Measurements from ENCODE around the gene SERPINA5. TPM values are rescaled to one million over a fixed set of nuclear protein-coding genes. Genes with fewer than 3 reads are reported as not detected.

The SERPINA5 gene
- total RNA-seq, 1 experiment from 2014 or later = 0.49 TPM

DNA sequence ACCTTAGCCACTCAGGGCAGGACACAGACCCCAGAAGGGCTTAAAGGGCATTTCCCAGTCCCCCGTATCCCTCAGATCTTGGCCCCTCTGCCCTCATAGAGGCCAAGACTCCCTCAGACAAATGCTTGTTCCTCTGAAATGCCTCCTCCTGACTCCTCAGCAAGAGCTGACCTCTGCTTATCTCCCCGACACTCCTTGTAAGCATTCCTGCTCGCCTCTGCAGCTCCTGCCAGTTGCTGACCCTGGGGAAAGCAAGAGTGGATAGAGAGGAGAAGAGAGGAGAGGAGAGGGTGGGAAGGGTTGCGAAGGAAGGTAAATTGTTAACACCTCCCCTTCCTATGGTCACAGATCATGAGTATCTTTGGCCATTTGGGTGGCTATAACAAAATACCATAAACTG lies 7.1 kb downstream of the SERPINA5 start:
- in situ Hi-C loops (cut with HindIII; ENCODE audit: low pct_unique_long_range_greater_than_20kb, low sequenced_read_pairs) = no loop called here
- TF ChIP-seq TCF7L2 (IDR thresholded peaks at IDR 0.05; ENCODE audit: low read depth, low read length) (no peak), SIN3A (IDR thresholded peaks at IDR 0.05; ENCODE audit: borderline replicate concordance, insufficient read depth, low read depth, low read length) (no peak), POLR2AphosphoS5 (IDR thresholded peaks at IDR 0.05; ENCODE audit: low read depth, low read length) (no peak)
- TF ChIP-seq, protein P1, sequence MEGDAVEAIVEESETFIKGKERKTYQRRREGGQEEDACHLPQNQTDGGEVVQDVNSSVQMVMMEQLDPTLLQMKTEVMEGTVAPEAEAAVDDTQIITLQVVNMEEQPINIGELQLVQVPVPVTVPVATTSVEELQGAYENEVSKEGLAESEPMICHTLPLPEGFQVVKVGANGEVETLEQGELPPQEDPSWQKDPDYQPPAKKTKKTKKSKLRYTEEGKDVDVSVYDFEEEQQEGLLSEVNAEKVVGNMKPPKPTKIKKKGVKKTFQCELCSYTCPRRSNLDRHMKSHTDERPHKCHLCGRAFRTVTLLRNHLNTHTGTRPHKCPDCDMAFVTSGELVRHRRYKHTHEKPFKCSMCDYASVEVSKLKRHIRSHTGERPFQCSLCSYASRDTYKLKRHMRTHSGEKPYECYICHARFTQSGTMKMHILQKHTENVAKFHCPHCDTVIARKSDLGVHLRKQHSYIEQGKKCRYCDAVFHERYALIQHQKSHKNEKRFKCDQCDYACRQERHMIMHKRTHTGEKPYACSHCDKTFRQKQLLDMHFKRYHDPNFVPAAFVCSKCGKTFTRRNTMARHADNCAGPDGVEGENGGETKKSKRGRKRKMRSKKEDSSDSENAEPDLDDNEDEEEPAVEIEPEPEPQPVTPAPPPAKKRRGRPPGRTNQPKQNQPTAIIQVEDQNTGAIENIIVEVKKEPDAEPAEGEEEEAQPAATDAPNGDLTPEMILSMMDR (IDR thresholded peaks at IDR 0.05) = no peak
- TF ChIP-seq, protein P2, sequence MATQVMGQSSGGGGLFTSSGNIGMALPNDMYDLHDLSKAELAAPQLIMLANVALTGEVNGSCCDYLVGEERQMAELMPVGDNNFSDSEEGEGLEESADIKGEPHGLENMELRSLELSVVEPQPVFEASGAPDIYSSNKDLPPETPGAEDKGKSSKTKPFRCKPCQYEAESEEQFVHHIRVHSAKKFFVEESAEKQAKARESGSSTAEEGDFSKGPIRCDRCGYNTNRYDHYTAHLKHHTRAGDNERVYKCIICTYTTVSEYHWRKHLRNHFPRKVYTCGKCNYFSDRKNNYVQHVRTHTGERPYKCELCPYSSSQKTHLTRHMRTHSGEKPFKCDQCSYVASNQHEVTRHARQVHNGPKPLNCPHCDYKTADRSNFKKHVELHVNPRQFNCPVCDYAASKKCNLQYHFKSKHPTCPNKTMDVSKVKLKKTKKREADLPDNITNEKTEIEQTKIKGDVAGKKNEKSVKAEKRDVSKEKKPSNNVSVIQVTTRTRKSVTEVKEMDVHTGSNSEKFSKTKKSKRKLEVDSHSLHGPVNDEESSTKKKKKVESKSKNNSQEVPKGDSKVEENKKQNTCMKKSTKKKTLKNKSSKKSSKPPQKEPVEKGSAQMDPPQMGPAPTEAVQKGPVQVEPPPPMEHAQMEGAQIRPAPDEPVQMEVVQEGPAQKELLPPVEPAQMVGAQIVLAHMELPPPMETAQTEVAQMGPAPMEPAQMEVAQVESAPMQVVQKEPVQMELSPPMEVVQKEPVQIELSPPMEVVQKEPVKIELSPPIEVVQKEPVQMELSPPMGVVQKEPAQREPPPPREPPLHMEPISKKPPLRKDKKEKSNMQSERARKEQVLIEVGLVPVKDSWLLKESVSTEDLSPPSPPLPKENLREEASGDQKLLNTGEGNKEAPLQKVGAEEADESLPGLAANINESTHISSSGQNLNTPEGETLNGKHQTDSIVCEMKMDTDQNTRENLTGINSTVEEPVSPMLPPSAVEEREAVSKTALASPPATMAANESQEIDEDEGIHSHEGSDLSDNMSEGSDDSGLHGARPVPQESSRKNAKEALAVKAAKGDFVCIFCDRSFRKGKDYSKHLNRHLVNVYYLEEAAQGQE (IDR thresholded peaks at IDR 0.05; ENCODE audit: insufficient read depth in 1 of 2, low read depth in 2 of 2, low read length in 1 of 2) = no peak
- ATAC-seq = no peak
- no peaks in the 10 kb centered on the region for H3K36me3 ChIP-seq (ENCODE audit: control insufficient read depth, insufficient read depth, low read length)
- POLR2A ChIA-PET = no interaction called here
- no peaks in the 10 kb centered on the region for H3K9me3 ChIP-seq (ENCODE audit: control insufficient read depth, insufficient read depth, low read depth, low read length)
- CTCF ChIA-PET = no interaction called here
- intact Hi-C loops (cut with micrococcal nuclease; ENCODE audit: unreplicated experiment) = no loop called here
- no peaks in the 10 kb centered on the region for H3K4me1 ChIP-seq (ENCODE audit: control insufficient read depth, insufficient read depth, low read length)
- no TSS peak for BruUV-seq (replicated peaks)
- H3K27me3 ChIP-seq (ENCODE audit: control insufficient read depth, insufficient read depth, low read length) = no peaks in the 10 kb centered on the region
- H3K4me3 ChIP-seq (ENCODE audit: low read depth in 2 of 2, low read length in 2 of 2) = no peak overlapping the region
- no peak overlapping the region for H3K27ac ChIP-seq (ENCODE audit: low read length)
- DNase-seq (ENCODE audit: low read depth, low spot score) = no peak

DNA sequence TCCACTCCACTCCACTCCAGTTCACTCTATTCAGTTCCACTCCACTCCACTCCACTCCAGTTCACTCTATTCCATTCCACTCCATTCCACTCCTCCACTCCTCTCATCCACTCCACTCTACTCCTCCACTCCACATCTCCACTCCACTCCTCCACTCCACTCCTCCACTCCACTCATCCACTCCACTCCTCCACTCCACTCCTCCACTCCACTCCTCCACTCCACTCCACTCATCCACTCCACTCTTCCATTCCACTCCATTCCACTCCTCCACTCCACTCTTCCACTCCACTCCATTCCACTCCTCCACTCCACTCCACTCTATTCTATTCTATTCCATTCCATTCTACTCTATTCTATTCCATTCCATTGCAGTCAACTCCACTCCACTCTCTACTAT lies 9.8 kb downstream of the SERPINA5 start:
- no peaks in the 10 kb centered on the region for H3K9me3 ChIP-seq (ENCODE audit: control insufficient read depth, insufficient read depth, low read depth, low read length)
- intact Hi-C loops (cut with micrococcal nuclease; ENCODE audit: unreplicated experiment) = no loop called here
- H3K27ac ChIP-seq (ENCODE audit: low read length) = no peak overlapping the region
- in situ Hi-C loops (cut with HindIII; ENCODE audit: low pct_unique_long_range_greater_than_20kb, low sequenced_read_pairs) = no loop called here
- H3K4me1 ChIP-seq (ENCODE audit: control insufficient read depth, insufficient read depth, low read length) = no peaks in the 10 kb centered on the region
- TF ChIP-seq, protein P1 (IDR thresholded peaks at IDR 0.05) = no peak
- no peak for TF ChIP-seq POLR2AphosphoS5 (IDR thresholded peaks at IDR 0.05; ENCODE audit: low read depth, low read length)
- TF ChIP-seq, protein P2 (IDR thresholded peaks at IDR 0.05; ENCODE audit: insufficient read depth in 1 of 2, low read depth in 2 of 2, low read length in 1 of 2) = no peak
- TF ChIP-seq TCF7L2 (IDR thresholded peaks at IDR 0.05; ENCODE audit: low read depth, low read length) = no peak
- no peak for TF ChIP-seq SIN3A (IDR thresholded peaks at IDR 0.05; ENCODE audit: borderline replicate concordance, insufficient read depth, low read depth, low read length)
- CTCF ChIA-PET = interaction anchor here (0.9 kb wide), 1 partner anchor 157 kb away, joined by 5 read pairs; no protein-coding TSS in a partner anchor
- H3K4me3 ChIP-seq (ENCODE audit: low read depth in 2 of 2, low read length in 2 of 2) = no peak overlapping the region
- ATAC-seq (no peak), DNase-seq (ENCODE audit: low read depth, low spot score) (no peak)
- H3K36me3 ChIP-seq (ENCODE audit: control insufficient read depth, insufficient read depth, low read length) = no peaks in the 10 kb centered on the region
- BruUV-seq (replicated peaks) = no TSS peak
- no peaks in the 10 kb centered on the region for H3K27me3 ChIP-seq (ENCODE audit: control insufficient read depth, insufficient read depth, low read length)
- POLR2A ChIA-PET = no interaction called here
